GM10248 (cell line): Measurements from ENCODE around the gene WFIKKN2.
"Not testable (repeated sequence)": the region's sequence is repeated elsewhere in the genome, so short reads cannot be mapped to it uniquely, and the experiment has no call there.

Experiments
- CTCF ChIA-PET: fragments of 300-600 bp; sonication (Branson Sonifier 250); formaldehyde crosslinking; extraction: SDS; loops from one replicate; lab custom pipeline; 2021; ENCODE audit warnings: antibody characterized with exemption; lab: Yijun Ruan, JAX
- POLR2A ChIA-PET: fragments of 350-650 bp; sonication (Branson Sonifier 250); formaldehyde crosslinking; extraction: SDS; loops from one replicate; lab custom pipeline; 2020; ENCODE audit warnings: antibody characterized with exemption; lab: Yijun Ruan, JAX
- DNase-seq: peaks from one replicate; pipeline ENCODE4 v3.0.0; 2012; ENCODE audit errors: extremely low spot score
- CTCF ChIP-seq: IDR thresholded peaks from 2 replicates; pipeline ENCODE4 v1.5.1; 2012; ENCODE audit warnings: mild to moderate bottlenecking, low read depth; ENCODE audit errors: extremely low read depth, missing control alignments, control extremely low read depth

The WFIKKN2 gene

GRCh38 chr17:50802609-50803571, 32.5 kb upstream of the WFIKKN2 start:
- no peak for DNase-seq
- ChIA-PET POLR2A (interaction anchor here (0.6 kb wide), 1 partner anchor 26 kb away, joined by 3 read pairs; no protein-coding TSS in a partner anchor), CTCF (interaction anchor here (0.7 to 2.1 kb wide), 9 partner anchors 14 to 53 kb away, joined by 3 to 15 read pairs (median 4); no protein-coding TSS in a partner anchor)
- no peak for TF ChIP-seq CTCF

GRCh38 chr17:50803676-50804075, 31.7 kb upstream of the WFIKKN2 start:
- no peak for DNase-seq
- POLR2A ChIA-PET, result interaction anchor here (0.6 kb wide), 1 partner anchor 26 kb away, joined by 3 read pairs; no protein-coding TSS in a partner anchor
- no peak for TF ChIP-seq CTCF
- CTCF ChIA-PET, result interaction anchor here (0.7 to 1.1 kb wide), 3 partner anchors 13 to 20 kb away, joined by 3 to 5 read pairs (median 4); no protein-coding TSS in a partner anchor

GRCh38 chr17:50804749-50805475, 30.5 kb upstream of the WFIKKN2 start:
- DNase-seq, POLR2A ChIA-PET: not testable (repeated sequence)
- CTCF ChIA-PET, result interaction anchor here (1.2 to 2.7 kb wide), 5 partner anchors 9 to 37 kb away, joined by 3 to 14 read pairs (median 4); no protein-coding TSS in a partner anchor

GRCh38 chr17:50805486-50805885, 29.9 kb upstream of the WFIKKN2 start:
- POLR2A ChIA-PET, result no interaction called here
- CTCF ChIA-PET, result interaction anchor here (1.0 to 2.7 kb wide), 6 partner anchors 9 to 37 kb away, joined by 3 to 14 read pairs (median 4); no protein-coding TSS in a partner anchor
- DNase-seq, result no peak
- TF ChIP-seq CTCF, result no peak

- no peak for TF ChIP-seq CTCF
- ChIA-PET POLR2A (no interaction called here), CTCF (interaction anchor here (1.0 to 2.7 kb wide), 6 partner anchors 10 to 36 kb away, joined by 4 to 14 read pairs (median 4); no protein-coding TSS in a partner anchor)
- no peak for DNase-seq
Measured at GRCh38 chr17:50806141-50806643, 29.2 kb upstream of the WFIKKN2 start.

GRCh38 chr17:50807009-50807408, 28.4 kb upstream of the WFIKKN2 start:
- POLR2A ChIA-PET, result no interaction called here
- no peak for TF ChIP-seq CTCF
- CTCF ChIA-PET, result interaction anchor here (1.1 to 2.7 kb wide), 6 partner anchors 9 to 35 kb away, joined by 3 to 14 read pairs (median 4); no protein-coding TSS in a partner anchor
- DNase-seq, result no peak
